SK-N-MC (cell line): ENCODE measurements around the gene LPIN1.

Experiments
- DNase-seq: peaks from one replicate; pipeline ENCODE4 v3.0.0-alpha.2; 2011; ENCODE audit warnings: low read depth, low spot score
- H3K27ac ChIP-seq: fragments of 200-600 bp; sonication (generic); 2 replicates; pipeline ENCODE4 v1.5.1; 2016; ENCODE audit warnings: mixed run types
- H3K36me3 ChIP-seq: fragments of 200-600 bp; sonication (generic); 2 replicates; pipeline ENCODE4 v1.6.1; 2017; ENCODE audit warnings: antibody characterized with exemption, low read length, mixed read lengths; ENCODE audit not compliant: insufficient read depth
- H3K4me3 ChIP-seq: fragments of 200-600 bp; sonication (generic); 2 replicates; pipeline ENCODE4 v1.5.1; 2016
- H3K9ac ChIP-seq: fragments of 200-600 bp; sonication (generic); 2 replicates; pipeline ENCODE4 v1.8.0; 2017; ENCODE audit warnings: mixed run types, mixed read lengths; ENCODE audit not compliant: insufficient read length
- H3K9me3 ChIP-seq: fragments of 200-600 bp; sonication (generic); 2 replicates; pipeline ENCODE4 v1.6.1; 2017; ENCODE audit warnings: low read depth, mild to moderate bottlenecking, antibody characterized with exemption, low read length, moderate library complexity, mixed read lengths
- EZH2 ChIP-seq: fragments of 200-600 bp; sonication (generic); IDR thresholded peaks from one replicate; pipeline ENCODE4 v1.6.1; 2017; ENCODE audit warnings: antibody characterized with exemption
- FOXP2 ChIP-seq: optimal IDR thresholded peaks from 2 replicates; pipeline ENCODE3; 2011; ENCODE audit warnings: mild to moderate bottlenecking, moderate library complexity; ENCODE audit not compliant: insufficient read depth; ENCODE audit errors: extremely low read length, control extremely low read depth
- POLR2AphosphoS5 ChIP-seq: IDR thresholded peaks from 2 replicates; pipeline ENCODE4 v1.6.1; 2012; ENCODE audit warnings: mild to moderate bottlenecking, low read depth, low read length, borderline replicate concordance

LPIN1 gene

DNA sequence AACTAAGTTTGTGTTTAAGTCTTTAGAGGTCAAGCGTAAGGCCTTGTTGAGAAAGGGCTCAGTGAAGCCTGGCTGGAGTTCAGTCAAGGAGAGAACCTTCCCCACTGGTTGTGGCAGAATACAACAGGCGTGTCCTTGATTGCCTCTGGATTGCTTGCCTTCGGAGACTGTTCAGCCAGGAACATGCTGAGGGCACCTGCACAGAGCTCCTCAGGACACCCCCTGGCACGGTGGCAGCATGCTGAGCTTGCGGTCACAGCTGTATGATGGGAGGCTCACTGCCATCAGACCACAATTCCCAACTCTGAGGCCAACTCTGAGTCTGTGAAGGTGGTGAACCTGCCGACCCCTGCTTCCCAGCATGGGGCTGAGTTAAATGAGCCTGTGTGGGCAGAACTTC is 130.0 kb downstream of the LPIN1 start:
- DNase-seq = no peak
- no peaks in the 10 kb centered on the region for H3K9me3 ChIP-seq
- no peak overlapping the region for H3K9ac ChIP-seq
- no peak overlapping the region for H3K4me3 ChIP-seq
- H3K27ac ChIP-seq = no peak overlapping the region
- no peak for TF ChIP-seq FOXP2
- TF ChIP-seq POLR2AphosphoS5 = no peak
- no peak for TF ChIP-seq EZH2
- H3K36me3 ChIP-seq = no peaks in the 10 kb centered on the region

GRCh38 chr2:11876889-11877288 is 130.5 kb downstream of the LPIN1 start:
- TF ChIP-seq POLR2AphosphoS5 (no peak), EZH2 (no peak), FOXP2 (no peak)
- Histone ChIP-seq H3K9ac (no peak overlapping the region), H3K27ac (no peak overlapping the region), H3K4me3 (no peak overlapping the region), H3K9me3 (no peaks in the 10 kb centered on the region), H3K36me3 (no peaks in the 10 kb centered on the region)
- DNase-seq = no peak
